Measurements from ENCODE around the gene ALDH3A2.

GRCh38 chr17:19656336-19656735 is 7.8 kb downstream of the ALDH3A2 start:
- TF ChIP-seq CTCF (IDR thresholded peaks at IDR 0.05) = no peak
- TF ChIP-seq POLR2A (IDR thresholded peaks at IDR 0.05) = no peak
